ENCODE measurements around the gene ZNF566. TPM values are rescaled to one million over a fixed set of nuclear protein-coding genes. Genes with fewer than 3 reads are reported as not detected.

ZNF566 gene
- 2.3 and 3.0 TPM in 2 replicates for total RNA-seq

DNA sequence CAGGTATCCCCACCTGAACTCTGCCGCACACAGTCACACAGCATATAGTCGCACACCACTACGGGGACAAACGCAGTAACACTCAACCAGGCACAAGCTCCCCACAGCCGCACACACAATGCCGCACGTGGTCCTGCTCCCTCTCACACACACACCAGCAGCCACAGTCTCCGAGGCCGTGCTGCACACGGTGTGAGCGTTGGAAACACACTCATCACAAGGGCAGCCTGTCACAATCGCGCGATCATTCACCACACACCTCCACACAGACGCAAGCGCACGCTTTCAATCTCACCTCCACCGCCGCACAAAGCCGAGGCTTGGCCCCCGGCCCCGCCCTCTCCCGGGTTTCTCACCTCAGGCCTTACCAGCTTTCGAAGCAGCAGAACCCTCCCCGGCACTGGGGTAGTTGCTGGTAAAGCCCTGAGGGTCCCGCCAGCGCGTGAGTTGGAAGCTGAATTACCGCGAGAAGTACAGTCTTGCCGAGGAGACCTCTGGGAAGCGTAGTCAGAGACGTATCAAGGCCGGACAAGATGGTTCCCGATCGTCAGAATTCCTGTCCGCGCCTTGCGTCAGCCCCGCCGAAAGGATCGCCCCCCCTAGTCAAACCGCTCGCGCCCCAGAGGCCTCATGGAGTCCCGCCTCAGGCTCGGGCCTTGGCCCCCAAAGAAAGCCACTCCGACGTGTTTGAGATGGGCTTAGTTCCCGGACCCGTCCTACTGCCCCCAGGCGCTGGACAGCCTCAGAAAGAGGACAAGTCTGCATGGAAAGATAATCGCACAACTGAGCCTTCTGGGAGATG lies at the start of gene ZNF566:
Gene ZNF566, minus strand, starts transcription at position 444 of the 802 bp plus-strand sequence. CDS start 13,004 bp downstream, outside the sequence.

DNA sequence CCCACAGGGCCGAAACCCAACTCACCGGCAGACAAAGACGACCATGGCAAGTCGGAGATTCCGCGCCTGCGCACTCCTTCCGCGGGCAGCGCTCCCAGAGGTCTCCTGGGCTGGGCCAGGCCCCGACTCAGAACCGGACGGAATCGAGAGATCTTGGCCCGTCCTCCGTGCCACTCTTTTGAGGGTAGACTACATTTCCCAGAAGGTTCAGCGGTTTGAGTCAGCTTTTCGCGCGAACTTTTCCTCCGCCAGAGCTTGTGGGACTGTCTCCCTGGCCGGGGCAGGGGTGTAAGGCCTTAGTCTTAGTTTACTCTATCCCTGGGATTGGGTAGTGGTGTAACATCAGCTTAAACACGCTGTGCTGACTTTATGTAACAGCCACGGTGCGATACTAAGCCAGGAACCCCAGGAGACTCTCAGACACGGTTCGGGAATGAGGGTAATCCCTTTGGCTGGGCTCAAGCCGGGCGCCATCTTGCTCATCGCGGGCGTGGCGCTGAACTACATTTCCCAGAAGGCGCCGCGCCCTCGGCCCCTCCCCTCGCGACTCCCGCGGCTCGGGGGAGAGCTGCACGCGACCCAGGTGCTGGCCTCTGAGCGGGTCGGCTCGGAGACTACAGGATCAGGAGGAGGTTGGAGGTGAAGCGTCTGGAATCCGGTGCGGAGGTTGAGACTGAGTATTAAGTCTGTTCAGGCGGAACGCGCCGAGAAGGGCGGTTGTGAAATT lies 39.0 kb upstream of the ZNF566 start, which contains the start of gene ZNF260:
Gene ZNF260, minus strand, starts transcription at position 78 of the 727 bp plus-strand sequence. CDS start 13,033 bp downstream, outside the sequence.

DNA sequence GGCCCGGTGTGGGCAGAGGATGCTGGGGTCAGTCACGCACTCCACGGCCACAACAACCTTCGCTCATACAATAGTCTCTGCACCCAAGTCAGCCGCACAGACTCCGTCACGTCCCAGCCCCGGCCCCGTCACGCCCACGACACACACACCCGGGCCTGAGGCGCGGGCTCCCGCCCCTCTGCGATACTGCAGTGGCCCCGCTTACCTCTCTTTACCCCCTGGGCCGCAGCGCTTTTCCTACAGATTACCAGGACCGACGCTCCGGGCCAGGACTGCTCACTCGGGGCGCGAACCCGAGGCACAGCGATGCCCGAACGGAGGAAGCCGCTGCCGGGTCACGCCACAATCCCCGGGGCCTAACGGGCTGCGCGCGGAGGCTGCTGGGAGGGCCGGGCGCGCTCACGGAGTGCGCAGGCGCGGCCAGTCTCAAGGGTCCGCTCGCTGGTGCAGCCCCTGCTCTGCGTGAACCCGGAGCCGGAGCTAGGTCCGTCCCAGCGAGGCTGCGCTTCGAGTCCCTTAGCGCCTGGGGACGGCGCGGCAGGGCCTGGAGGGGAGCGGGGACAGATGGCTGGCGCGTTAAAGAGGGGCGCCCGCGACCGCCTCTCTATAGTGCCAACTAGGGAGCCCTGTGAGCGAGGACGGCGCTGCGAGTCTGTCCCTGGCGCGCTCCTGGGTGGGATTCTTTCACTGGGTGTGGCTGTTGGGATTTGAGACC lies 70.9 kb downstream of the ZNF566 start, which contains the start of gene ZFP82:
Gene ZFP82, minus strand, starts transcription at position 358 of the 715 bp plus-strand sequence. CDS start 8,855 bp downstream, outside the sequence.

Other genes starting within 250 kb of the ZNF566 start
- gene ZFP14, start 110.4 kb downstream of the ZNF566 start, total RNA-seq, result 0.89 and 1.2 TPM in 2 replicates
- 1.4 and 5.5 TPM in 2 replicates for gene ZFP82, start 70.9 kb downstream of the ZNF566 start, total RNA-seq
- 4.0 and 6.0 TPM in 2 replicates for gene ZNF260, start 38.7 kb upstream of the ZNF566 start, total RNA-seq
- gene ZNF529, start 83.7 kb upstream of the ZNF566 start, total RNA-seq, result 4.6 and 5.8 TPM in 2 replicates
- gene ZNF382, start 115.8 kb upstream of the ZNF566 start, total RNA-seq, result 8.1 and 9.6 TPM in 2 replicates
- 4.0 and 6.0 TPM in 2 replicates for gene ZNF461, start 177.3 kb upstream of the ZNF566 start, total RNA-seq
- gene ZNF567, start 198.1 kb upstream of the ZNF566 start, total RNA-seq, result 2.5 and 13.0 TPM in 2 replicates